A673 (cell line): Measurements from ENCODE around the gene CCN2.

ENCODE experiments used
- EZH2 ChIP-seq: fragments of 200-600 bp; sonication (generic); IDR thresholded peaks from 2 replicates; pipeline ENCODE4 v1.6.1; 2017; ENCODE audit warnings: borderline replicate concordance, low read depth, mild to moderate bottlenecking, mixed read lengths, antibody characterized with exemption, low read length; ENCODE audit not compliant: poor library complexity, severe bottlenecking
- TF ChIP-seq, protein P1 (sequence below): fragments of 300-800, 200-600 bp; sonication (generic); conservative IDR thresholded peaks from 2 replicates; pipeline ENCODE4 v1.5.1; 2017; ENCODE audit warnings: low read depth, mild to moderate bottlenecking, antibody characterized with exemption, low read length, moderate library complexity, mixed read lengths

- TF ChIP-seq, protein P1, sequence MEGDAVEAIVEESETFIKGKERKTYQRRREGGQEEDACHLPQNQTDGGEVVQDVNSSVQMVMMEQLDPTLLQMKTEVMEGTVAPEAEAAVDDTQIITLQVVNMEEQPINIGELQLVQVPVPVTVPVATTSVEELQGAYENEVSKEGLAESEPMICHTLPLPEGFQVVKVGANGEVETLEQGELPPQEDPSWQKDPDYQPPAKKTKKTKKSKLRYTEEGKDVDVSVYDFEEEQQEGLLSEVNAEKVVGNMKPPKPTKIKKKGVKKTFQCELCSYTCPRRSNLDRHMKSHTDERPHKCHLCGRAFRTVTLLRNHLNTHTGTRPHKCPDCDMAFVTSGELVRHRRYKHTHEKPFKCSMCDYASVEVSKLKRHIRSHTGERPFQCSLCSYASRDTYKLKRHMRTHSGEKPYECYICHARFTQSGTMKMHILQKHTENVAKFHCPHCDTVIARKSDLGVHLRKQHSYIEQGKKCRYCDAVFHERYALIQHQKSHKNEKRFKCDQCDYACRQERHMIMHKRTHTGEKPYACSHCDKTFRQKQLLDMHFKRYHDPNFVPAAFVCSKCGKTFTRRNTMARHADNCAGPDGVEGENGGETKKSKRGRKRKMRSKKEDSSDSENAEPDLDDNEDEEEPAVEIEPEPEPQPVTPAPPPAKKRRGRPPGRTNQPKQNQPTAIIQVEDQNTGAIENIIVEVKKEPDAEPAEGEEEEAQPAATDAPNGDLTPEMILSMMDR, result no peak
- no peak for TF ChIP-seq EZH2
These were observed 2.2 kb downstream of the CCN2 start for GRCh38 chr6:131948692-131949619.
